AG09309 (cell line): ENCODE measurements around the gene JADE1.

Experiments
- DNase-seq: peaks from one replicate; pipeline ENCODE4 v3.0.0-alpha.2; 2010; ENCODE audit warnings: low read depth
- H3K4me3 ChIP-seq: 2 replicates; pipeline ENCODE4 v1.5.1; 2011; ENCODE audit warnings: mild to moderate bottlenecking, low read depth, low read length, moderate library complexity; ENCODE audit not compliant: control insufficient read depth
- TF ChIP-seq, protein P1 (sequence below): IDR thresholded peaks from 2 replicates; pipeline ENCODE4 v1.5.1; 2011; ENCODE audit warnings: mild to moderate bottlenecking, low read depth, low read length, inconsistent platforms; ENCODE audit not compliant: insufficient read depth, control insufficient read depth; ENCODE audit errors: missing control alignments

Gene JADE1

DNA sequence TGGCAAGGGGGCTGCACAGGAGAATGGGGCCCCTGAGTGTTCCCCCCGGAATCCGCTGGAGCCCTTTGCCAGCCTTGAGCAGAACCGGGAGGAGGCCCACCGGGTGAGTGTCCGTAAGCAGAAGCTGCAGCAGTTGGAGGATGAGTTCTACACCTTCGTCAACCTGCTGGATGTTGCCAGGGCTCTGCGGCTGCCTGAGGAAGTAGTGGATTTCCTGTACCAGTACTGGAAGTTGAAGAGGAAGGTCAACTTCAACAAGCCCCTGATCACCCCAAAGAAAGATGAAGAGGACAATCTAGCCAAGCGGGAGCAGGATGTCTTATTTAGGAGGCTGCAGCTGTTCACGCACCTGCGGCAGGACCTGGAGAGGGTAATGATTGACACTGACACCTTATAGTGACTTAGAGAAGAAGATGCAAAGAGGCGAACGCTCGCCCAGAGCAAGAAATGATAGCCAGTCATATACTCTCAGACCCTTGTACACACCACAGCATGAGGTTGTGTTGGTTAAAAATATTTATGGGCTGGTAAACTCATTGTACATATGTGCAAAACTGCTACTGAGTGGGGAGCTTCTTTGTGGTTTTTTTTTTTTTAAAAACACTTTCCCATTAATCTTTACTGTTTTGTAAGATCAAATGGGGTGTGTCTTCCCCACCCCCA lies 52.5 kb downstream of the JADE1 start:
- no peak overlapping the region for H3K4me3 ChIP-seq
- TF ChIP-seq, protein P1, sequence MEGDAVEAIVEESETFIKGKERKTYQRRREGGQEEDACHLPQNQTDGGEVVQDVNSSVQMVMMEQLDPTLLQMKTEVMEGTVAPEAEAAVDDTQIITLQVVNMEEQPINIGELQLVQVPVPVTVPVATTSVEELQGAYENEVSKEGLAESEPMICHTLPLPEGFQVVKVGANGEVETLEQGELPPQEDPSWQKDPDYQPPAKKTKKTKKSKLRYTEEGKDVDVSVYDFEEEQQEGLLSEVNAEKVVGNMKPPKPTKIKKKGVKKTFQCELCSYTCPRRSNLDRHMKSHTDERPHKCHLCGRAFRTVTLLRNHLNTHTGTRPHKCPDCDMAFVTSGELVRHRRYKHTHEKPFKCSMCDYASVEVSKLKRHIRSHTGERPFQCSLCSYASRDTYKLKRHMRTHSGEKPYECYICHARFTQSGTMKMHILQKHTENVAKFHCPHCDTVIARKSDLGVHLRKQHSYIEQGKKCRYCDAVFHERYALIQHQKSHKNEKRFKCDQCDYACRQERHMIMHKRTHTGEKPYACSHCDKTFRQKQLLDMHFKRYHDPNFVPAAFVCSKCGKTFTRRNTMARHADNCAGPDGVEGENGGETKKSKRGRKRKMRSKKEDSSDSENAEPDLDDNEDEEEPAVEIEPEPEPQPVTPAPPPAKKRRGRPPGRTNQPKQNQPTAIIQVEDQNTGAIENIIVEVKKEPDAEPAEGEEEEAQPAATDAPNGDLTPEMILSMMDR, result no peak
- no peak for DNase-seq

- TF ChIP-seq, protein P1, result no peak
- H3K4me3 ChIP-seq, result no peak overlapping the region
- DNase-seq, result no peak
Observed at GRCh38 chr4:128862608-128863311, 53.3 kb downstream of the JADE1 start.

DNA sequence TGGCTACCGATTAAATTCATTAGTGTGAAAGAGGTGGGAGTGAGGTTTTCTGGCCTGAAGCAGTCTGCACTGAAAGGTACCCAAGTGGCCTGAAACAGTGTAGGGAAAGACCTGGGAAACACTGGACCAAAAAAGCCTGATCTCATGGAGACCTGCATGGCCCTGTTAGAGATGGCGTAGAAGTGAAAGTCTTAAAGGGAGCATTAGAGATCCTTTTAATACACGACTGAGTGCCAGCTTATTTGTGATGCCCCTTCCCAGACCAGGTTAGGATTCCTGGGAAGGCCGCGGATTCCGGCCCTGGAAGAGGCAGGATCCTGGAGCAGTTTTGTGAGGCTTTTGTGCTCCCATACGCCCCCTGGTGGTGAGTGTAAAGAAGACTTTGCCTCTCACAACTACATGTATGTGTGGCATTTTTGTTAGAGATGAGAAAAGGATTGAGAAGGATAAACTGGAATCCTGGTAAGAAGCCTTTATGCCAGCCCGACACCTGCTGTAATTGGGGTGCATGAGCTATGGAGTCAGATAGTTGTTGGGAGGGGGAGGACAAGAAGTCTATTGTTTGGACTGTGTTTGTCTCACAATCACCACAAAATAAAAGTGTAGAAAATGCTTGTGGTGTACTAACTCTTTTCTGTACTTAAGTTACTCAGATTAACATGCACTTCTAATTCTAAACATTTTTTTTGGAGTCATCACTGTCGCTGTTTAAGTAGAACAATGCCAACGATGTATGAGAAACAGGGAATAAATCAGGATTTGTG lies 54.0 kb downstream of the JADE1 start:
- no peak overlapping the region for H3K4me3 ChIP-seq
- no peak for DNase-seq
- TF ChIP-seq, protein P1, result peak; percentile 88

- DNase-seq, result no peak
- TF ChIP-seq, protein P1, result no peak
- no peak overlapping the region for H3K4me3 ChIP-seq
Observed at GRCh38 chr4:128865132-128865531, 55.6 kb downstream of the JADE1 start.

DNA sequence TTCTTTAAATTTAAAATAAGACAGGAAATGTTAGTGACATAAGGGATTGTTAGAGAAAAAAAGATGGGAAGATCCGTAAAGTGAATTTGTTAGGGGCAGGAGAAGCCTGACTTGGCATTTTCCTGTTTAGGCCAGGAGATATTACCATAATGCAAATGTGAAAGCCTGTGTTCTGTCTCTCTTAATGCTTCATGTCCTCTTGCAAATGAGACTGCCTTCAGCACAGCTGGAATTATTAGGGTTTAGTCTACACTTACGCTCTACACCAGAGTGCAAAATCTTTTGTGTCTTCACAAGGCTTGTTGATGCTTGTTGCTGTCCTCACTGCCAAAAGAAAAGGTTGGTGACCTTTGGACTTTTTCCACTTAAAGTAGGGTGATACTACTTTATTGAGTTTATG lies 56.8 kb downstream of the JADE1 start:
- TF ChIP-seq, protein P1, result no peak
- no peak for DNase-seq
- no peak overlapping the region for H3K4me3 ChIP-seq

GRCh38 chr4:128866691-128867090 lies 57.2 kb downstream of the JADE1 start:
- no peak overlapping the region for H3K4me3 ChIP-seq
- TF ChIP-seq, protein P1, result no peak
- no peak for DNase-seq
